Measurements from ENCODE around the gene MANSC4.

MANSC4 gene

DNA sequence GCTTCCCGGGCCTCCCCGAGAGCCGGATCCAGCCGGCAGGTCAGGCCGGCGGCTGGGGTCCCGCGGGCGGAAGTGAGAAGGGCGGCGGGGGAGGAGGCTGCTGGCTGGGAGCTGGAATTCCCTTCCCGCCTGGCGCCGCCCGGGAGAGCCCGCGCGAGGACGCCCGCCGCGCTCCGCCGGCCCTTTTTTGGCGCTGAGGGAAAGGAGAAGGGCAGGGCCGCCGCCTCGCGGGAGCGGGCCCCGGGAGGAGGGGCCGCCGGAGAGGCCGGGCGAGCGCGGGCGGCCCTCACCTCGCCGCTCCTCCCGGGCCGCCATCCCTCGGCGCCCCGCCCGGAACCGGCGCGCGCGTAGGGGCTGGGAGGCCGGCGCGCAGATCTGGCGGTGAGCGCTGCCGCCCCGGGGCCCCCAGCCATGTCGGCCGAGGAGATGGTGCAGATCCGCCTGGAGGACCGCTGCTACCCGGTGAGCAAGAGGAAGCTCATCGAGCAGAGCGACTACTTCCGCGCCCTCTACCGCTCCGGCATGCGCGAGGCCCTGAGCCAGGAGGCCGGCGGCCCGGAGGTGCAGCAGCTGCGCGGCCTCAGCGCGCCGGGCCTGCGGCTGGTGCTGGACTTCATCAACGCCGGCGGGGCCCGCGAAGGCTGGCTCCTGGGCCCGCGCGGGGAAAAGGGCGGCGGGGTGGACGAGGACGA lies at the start of gene MANSC4, which contains the start of gene KLHL42:
Gene MANSC4 (minus strand): TSS at position 317 of the 692 bp plus-strand sequence. CDS start 8,960 bp downstream, outside the sequence.
Gene KLHL42 (plus strand): TSS at position 314 of the 692 bp plus-strand sequence. CDS start 98 bp downstream, at position 412.
- TF ChIP-seq, protein P1, sequence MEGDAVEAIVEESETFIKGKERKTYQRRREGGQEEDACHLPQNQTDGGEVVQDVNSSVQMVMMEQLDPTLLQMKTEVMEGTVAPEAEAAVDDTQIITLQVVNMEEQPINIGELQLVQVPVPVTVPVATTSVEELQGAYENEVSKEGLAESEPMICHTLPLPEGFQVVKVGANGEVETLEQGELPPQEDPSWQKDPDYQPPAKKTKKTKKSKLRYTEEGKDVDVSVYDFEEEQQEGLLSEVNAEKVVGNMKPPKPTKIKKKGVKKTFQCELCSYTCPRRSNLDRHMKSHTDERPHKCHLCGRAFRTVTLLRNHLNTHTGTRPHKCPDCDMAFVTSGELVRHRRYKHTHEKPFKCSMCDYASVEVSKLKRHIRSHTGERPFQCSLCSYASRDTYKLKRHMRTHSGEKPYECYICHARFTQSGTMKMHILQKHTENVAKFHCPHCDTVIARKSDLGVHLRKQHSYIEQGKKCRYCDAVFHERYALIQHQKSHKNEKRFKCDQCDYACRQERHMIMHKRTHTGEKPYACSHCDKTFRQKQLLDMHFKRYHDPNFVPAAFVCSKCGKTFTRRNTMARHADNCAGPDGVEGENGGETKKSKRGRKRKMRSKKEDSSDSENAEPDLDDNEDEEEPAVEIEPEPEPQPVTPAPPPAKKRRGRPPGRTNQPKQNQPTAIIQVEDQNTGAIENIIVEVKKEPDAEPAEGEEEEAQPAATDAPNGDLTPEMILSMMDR (IDR thresholded peaks at IDR 0.05; ENCODE audit: low read depth, low read length), result no peak
- peak within 1 kb of the TSS; percentile 85 for H3K4me3 ChIP-seq (ENCODE audit: low read depth, low read length)

DNA sequence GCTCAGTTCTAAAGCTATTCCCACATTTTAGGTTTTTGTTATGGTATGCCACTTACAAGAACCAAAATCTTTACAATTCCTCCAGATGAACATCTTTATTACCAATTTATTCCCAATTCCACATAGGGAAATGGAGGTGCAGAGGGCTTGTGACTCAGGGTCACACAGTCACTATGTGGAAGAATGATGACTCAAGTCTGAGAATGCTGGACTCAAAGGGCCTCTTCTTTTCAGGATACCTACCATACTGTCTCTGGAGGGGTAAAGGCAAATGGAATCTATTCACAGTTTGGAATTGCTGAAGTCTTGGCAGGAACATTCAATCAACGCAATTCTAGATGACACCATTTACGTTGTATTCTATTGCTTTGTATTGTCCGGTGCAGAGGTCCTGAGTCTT lies 48.2 kb upstream of the MANSC4 start:
- TF ChIP-seq, protein P1 (IDR thresholded peaks at IDR 0.05; ENCODE audit: low read depth, low read length), result no peak
- no peak overlapping the region for H3K4me3 ChIP-seq (ENCODE audit: low read depth, low read length)

DNA sequence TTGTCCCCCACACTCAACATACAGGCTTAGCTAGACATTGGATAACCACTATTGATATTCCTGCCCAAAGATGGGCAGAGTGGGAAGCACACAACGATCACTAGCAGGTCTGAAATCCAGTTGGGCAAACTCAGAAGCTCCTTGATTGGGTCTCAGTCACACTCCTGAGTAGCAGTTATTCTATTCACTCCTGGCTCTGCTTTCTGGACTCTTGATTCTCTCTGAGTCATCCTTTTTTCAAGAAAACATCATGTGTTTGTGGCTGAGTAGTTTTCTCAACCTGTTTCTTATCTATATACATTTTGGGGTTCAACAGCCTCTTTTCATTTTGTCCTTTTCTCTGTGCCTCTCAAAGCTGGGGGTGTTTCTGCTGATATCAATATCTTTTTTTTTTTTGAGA lies 46.0 kb upstream of the MANSC4 start:
- TF ChIP-seq, protein P1 (IDR thresholded peaks at IDR 0.05; ENCODE audit: low read depth, low read length), result no peak

DNA sequence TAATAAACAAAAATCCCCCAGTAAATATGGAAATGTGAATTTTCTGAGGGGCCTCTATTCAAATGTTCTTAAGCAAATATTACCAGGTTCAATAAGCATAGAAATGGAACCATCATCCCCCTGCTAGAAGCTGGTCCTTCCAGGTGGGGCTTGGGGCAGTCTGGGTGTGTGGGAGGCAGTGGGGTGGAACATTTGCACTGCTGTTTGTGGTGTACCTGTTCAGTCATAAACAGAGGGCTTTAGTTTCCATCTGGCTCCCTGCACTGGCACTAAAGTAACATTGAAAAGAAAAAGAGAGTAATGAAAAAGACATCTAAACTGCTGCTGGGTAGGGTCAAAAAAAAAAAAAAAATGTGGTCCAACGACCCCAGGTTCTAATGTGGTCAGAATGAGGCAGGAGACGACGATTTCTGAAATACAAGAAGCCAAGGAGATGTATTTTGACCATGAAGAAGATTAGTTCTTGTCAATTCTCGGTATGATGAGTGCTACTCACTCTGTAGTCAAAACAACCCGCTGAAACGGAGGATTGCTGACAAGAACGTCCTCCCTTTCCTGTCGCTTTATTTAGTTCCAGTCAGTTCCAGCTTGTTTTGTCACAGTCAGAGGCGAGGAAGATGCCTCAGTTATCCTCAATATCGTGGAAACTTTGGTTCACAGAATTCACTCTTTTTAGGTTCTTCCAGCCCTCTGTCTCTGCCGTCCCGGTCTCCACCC lies 44.2 kb upstream of the MANSC4 start:
- TF ChIP-seq, protein P1 (IDR thresholded peaks at IDR 0.05; ENCODE audit: low read depth, low read length), result no peak
- H3K4me3 ChIP-seq (ENCODE audit: low read depth, low read length), result no peak overlapping the region

More for the DNA sequence above, 46.0 kb upstream of the MANSC4 start:
- H3K4me3 ChIP-seq (ENCODE audit: low read depth, low read length), result no peak overlapping the region

DNA sequence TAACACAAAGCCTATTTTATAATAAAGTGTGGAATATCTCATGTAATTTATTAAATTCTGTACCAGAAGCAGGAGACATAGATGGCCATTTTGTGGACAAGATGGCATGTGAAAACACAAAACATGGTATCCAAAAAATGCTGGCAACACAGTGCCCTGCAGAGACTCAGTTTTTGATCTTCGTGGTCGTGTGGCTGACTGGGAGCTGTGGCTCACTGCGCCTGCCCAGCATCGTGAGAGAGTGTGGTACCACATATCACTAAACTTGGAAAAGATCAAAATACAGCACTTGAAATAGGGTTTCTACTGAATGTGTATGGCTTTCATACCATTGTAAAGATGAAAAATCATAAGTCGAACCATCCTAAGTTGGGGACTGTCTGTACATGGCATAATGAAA lies 43.0 kb upstream of the MANSC4 start:
- H3K4me3 ChIP-seq (ENCODE audit: low read depth, low read length), result no peak overlapping the region

DNA sequence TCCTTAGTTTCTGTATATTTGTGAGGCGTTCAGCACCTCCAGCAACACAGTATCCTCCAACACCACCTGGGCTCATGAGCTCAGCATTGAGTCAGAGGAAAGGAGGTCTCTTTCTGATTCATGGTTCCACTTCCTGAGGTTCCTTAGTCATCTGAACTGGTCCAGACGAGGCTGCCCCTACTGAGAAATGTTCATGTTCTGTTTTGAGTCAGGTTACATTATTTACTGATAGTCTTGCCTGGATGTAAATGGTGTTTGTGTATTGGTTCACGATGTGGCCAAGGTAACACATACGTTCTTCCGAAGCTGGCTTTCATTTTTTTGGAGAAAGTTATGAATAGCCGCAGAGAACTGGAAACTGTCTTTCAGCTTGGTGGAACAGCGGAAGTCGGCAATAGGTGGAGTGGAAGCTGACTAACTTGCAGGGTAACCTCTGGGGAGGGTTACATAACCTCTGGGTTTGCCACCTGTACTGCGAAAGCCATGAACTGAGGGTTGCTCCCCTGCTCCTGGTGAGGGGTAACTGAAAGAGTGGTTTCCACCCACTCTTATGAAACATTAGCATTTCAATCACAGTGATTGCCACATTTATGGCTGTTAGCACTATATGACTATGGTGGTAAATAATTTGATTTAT lies 42.2 kb upstream of the MANSC4 start:
- no peak overlapping the region for H3K4me3 ChIP-seq (ENCODE audit: low read depth, low read length)
- TF ChIP-seq, protein P1 (IDR thresholded peaks at IDR 0.05; ENCODE audit: low read depth, low read length), result no peak

More for the DNA sequence above, 43.0 kb upstream of the MANSC4 start:
- TF ChIP-seq, protein P1 (IDR thresholded peaks at IDR 0.05; ENCODE audit: low read depth, low read length), result no peak
